Naive thymus-derived CD4-positive, alpha-beta T cell (primary cell): ENCODE data around the gene ANKRD27. TPM values are rescaled to one million over a fixed set of nuclear protein-coding genes. Genes with fewer than 3 reads are reported as not detected.

Experiments
- ATAC-seq: fragments of 150-1000 bp; cut with Tn5 transposase; 2 replicates; pipeline ENCODE4 v1.10.0; 2021; ENCODE audit warnings: mild to moderate bottlenecking, moderate library complexity
- CTCF ChIA-PET: fragments of 350-600 bp; sonication (Branson Sonifier 250); formaldehyde crosslinking; loops from one replicate; lab custom pipeline; 2021; ENCODE audit warnings: antibody characterized with exemption; lab: Charles Lee
- POLR2A ChIA-PET: fragments of 350-600 bp; sonication (Branson Sonifier 250); formaldehyde crosslinking; loops from one replicate; lab custom pipeline; 2021; ENCODE audit warnings: antibody characterized with exemption, inconsistent platforms; lab: Charles Lee
- DNase-seq, 9 donors: peaks; one replicate each; pipeline versions ENCODE4 v3.0.0 to v3.0.0-alpha.2; 2020 to 2022; ENCODE audit warnings: mixed read lengths in 1 of 9
- H3K27ac ChIP-seq: one replicate; pipeline ENCODE4 v1.7.0; 2013; ENCODE audit warnings: mild to moderate bottlenecking, low read depth, low read length, moderate library complexity
- H3K27me3 ChIP-seq, 2 donors: one replicate each; pipeline ENCODE4 v1.7.0; 2013; ENCODE audit warnings: low read length in 2 of 2, mild to moderate bottlenecking in 2 of 2, moderate library complexity in 2 of 2; ENCODE audit not compliant: control insufficient read depth in 2 of 2, insufficient read depth in 2 of 2
- H3K36me3 ChIP-seq, 3 experiments: 1 replicate in 2 of 3; 2 replicates in 1 of 3; pipeline ENCODE4 v1.7.0; 2013; ENCODE audit warnings: low read length in 3 of 3, mild to moderate bottlenecking in 3 of 3, moderate library complexity in 1 of 3; ENCODE audit not compliant: insufficient read depth in 3 of 3, control insufficient read depth in 2 of 3
- H3K4me1 ChIP-seq, 2 donors: one replicate each; pipeline ENCODE4 v1.7.0; 2013; ENCODE audit warnings: low read length in 2 of 2, mild to moderate bottlenecking in 2 of 2, moderate library complexity in 1 of 2; ENCODE audit not compliant: control insufficient read depth in 2 of 2, insufficient read depth in 2 of 2
- H3K4me3 ChIP-seq: 2 replicates; pipeline ENCODE4 v1.7.0; 2013; ENCODE audit warnings: mild to moderate bottlenecking, low read length
- H3K9me3 ChIP-seq, 3 experiments: 1 replicate in 2 of 3; 2 replicates in 1 of 3; pipeline ENCODE4 v1.7.0; 2013; ENCODE audit warnings: low read length in 3 of 3; ENCODE audit not compliant: control insufficient read depth in 2 of 3
- H3K27ac Mint-ChIP-seq, 9 donors: one replicate each; pipeline ENCODE4 v1.8.0; 2020 to 2022; ENCODE audit warnings: mixed read lengths in 9 of 9, mild to moderate bottlenecking in 8 of 9, moderate library complexity in 5 of 9, inconsistent platforms in 2 of 9
- H3K27me3 Mint-ChIP-seq, 5 donors: one replicate each; pipeline ENCODE4 v1.8.0; 2021 to 2022; ENCODE audit warnings: mixed read lengths in 5 of 5, mild to moderate bottlenecking in 1 of 5
- H3K36me3 Mint-ChIP-seq, 5 donors: one replicate each; pipeline ENCODE4 v1.8.0; 2020 to 2022; ENCODE audit warnings: mixed read lengths in 5 of 5, mild to moderate bottlenecking in 3 of 5, inconsistent platforms in 1 of 5
- H3K4me1 Mint-ChIP-seq, 7 donors: one replicate each; pipeline ENCODE4 v1.8.0; 2020 to 2022; ENCODE audit warnings: mixed read lengths in 7 of 7, mild to moderate bottlenecking in 3 of 7, inconsistent platforms in 1 of 7
- H3K4me3 Mint-ChIP-seq, 10 donors: one replicate each; pipeline ENCODE4 v1.8.0; 2020 to 2022; ENCODE audit warnings: mild to moderate bottlenecking in 10 of 10, mixed read lengths in 10 of 10, moderate library complexity in 6 of 10, inconsistent platforms in 2 of 10
- H3K9me3 Mint-ChIP-seq, 11 donors: one replicate each; pipeline ENCODE4 v1.8.0; 2020 to 2022; ENCODE audit warnings: mixed read lengths in 11 of 11, mild to moderate bottlenecking in 4 of 11, inconsistent platforms in 1 of 11, moderate library complexity in 1 of 11
- intact Hi-C, 2 donors: fragments of 100-400 bp; cut with micrococcal nuclease; formaldehyde crosslinking; loops; one replicate each; pipeline ENCODE4 v1.15.1; 2023
- polyA plus RNA-seq, 2 donors: library from polyadenylated mRNA; unstranded; fragments of 300-500 nt; fragmentation: Illumina TruSeq; gene quantifications; one replicate each; pipeline ENCODE4 v1.2.3, GENCODE V29; 2021
- total RNA-seq, 6 experiments: library from RNA in 5 of 6; stranded (reverse) in 5 of 6; gene quantifications; 1 replicate in 5 of 6; 2 replicates in 1 of 6; pipeline ENCODE4 v1.2.3 and lab custom pipeline; 2021 to 2026

Gene ANKRD27
- total and polyA plus RNA-seq, 7 experiments from 2014 or later, result 12.3 to 44.9 (median 31.9) TPM

DNA sequence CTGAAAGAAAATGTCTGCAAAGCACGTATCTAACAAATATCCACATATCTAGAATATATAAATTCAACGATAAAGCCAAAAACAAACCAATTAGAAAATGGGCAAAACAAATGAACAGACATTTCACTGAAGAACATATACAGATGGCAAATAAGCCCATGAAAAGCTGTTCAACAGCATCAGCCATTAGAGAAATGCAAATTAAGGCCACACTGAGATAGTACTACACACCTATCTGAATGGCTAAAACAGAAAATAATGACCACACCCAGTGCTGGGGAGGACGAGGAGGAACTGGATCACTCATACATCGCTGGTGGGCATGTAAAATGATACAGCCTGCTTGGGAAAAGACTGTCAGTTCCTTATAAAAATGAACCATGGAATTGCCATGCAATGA is 62.0 kb downstream of the ANKRD27 start:
- ATAC-seq (no peak), DNase-seq (no peak)
- peaks cover 12 to 52% (median 40%) of the 10 kb centered on the region in 5 donors for H3K36me3 Mint-ChIP-seq
- intact Hi-C loops, result no loop called here
- H3K4me1 Mint-ChIP-seq, result peaks cover 0 to 4% (median 0%) of the 10 kb centered on the region in 7 donors
- H3K4me1 ChIP-seq, result no peaks in the 10 kb centered on the region
- CTCF ChIA-PET, result no interaction called here
- H3K4me3 ChIP-seq, result no peak overlapping the region
- H3K27ac ChIP-seq, result no peak overlapping the region
- H3K27me3 ChIP-seq, result no peaks in the 10 kb centered on the region
- H3K27ac Mint-ChIP-seq, result no peak overlapping the region
- H3K4me3 Mint-ChIP-seq, result no peak overlapping the region
- H3K9me3 Mint-ChIP-seq, result no peaks in the 10 kb centered on the region
- H3K36me3 ChIP-seq, result peaks cover 0 to 40% (median 3%) of the 10 kb centered on the region in 3 experiments
- H3K9me3 ChIP-seq, result no peaks in the 10 kb centered on the region
- POLR2A ChIA-PET, result no interaction called here
- no peaks in the 10 kb centered on the region for H3K27me3 Mint-ChIP-seq

DNA sequence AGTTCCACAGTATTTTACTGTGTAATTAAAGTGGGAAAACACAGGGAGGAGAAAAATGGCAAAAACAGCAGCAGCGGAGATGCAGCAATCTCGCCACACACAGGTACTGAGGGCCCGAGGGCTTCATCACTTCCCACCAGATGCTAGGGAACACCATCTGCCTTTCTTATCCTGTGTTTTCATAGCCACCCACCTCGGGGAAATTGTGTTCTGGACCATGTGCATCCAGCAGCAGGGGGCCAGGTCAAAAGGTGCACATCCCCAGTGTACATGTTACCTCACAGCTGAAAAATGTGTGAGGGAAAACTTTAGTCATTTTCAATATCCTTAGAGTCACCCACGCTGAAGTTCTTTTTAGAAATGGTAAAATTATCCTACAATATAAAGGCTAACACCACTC is 63.8 kb downstream of the ANKRD27 start:
- no peak for ATAC-seq
- Histone ChIP-seq H3K4me3 (no peak overlapping the region), H3K27me3 (no peaks in the 10 kb centered on the region), H3K4me1 (no peaks in the 10 kb centered on the region), H3K36me3 (peaks cover 0 to 48% (median 7%) of the 10 kb centered on the region in 3 experiments), H3K9me3 (no peaks in the 10 kb centered on the region), H3K27ac (no peak overlapping the region)
- Mint-ChIP-seq H3K27me3 (no peaks in the 10 kb centered on the region), H3K4me3 (no peak overlapping the region), H3K4me1 (no peaks in the 10 kb centered on the region), H3K9me3 (no peaks in the 10 kb centered on the region), H3K27ac (no peak overlapping the region), H3K36me3 (peaks cover 8 to 52% (median 37%) of the 10 kb centered on the region in 5 donors)
- ChIA-PET CTCF (no interaction called here), POLR2A (no interaction called here)
- intact Hi-C loops, result no loop called here
- no peak for DNase-seq

DNA sequence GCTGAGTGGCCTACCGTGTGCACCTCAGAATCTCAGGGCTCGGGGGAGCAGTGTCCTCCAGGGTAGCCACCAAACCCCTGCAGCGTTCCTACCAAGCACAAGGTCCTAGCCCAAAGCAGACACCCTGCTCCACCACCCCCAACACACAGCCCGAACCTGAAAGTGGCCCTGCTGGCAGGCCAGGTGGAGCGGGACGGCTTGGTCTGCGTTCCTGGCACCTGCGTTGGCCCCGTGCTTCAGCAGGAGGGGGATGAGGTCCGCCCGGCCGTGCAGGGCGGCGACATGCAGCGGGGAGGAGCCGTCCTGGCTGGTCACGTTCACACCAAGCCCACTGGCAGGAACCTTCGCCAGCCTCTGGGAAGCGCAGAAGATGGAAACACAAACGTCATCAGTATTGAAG is 67.5 kb downstream of the ANKRD27 start:
- Mint-ChIP-seq H3K27ac (no peak overlapping the region), H3K4me3 (no peak overlapping the region), H3K36me3 (peaks cover 3 to 38% (median 26%) of the 10 kb centered on the region in 5 donors), H3K9me3 (no peaks in the 10 kb centered on the region), H3K4me1 (no peaks in the 10 kb centered on the region), H3K27me3 (no peaks in the 10 kb centered on the region)
- ATAC-seq, result no peak
- intact Hi-C loops, result no loop called here
- CTCF ChIA-PET, result no interaction called here
- POLR2A ChIA-PET, result interaction anchor here (1.0 kb wide), 1 partner anchor 22 kb away, joined by 3 read pairs; no protein-coding TSS in a partner anchor
- Histone ChIP-seq H3K36me3 (peaks cover 0 to 56% (median 5%) of the 10 kb centered on the region in 3 experiments), H3K4me1 (no peaks in the 10 kb centered on the region), H3K4me3 (no peak overlapping the region), H3K9me3 (no peaks in the 10 kb centered on the region), H3K27ac (no peak overlapping the region), H3K27me3 (no peaks in the 10 kb centered on the region)
- DNase-seq, result no peak

DNA sequence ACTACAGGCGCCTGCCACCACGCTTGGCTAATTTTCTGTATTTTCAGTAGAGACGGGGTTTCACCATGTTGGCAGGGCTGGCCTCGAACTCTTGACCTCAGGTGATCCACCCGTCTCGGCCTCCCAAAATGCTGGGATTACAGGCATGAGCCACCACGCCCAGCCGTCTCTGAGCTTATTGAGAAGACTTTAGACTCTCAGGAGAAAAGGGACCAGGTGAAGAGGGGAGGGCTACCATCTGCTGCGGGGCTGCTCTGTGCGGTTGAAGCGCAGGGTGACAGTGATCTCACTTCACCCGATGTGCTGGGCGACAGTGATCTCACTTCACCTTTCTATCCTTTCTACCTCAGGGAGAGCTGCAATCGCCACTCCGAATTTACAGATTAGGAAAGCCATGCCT is 68.7 kb downstream of the ANKRD27 start:
- no peak overlapping the region for H3K27ac ChIP-seq
- H3K4me3 Mint-ChIP-seq, result no peak overlapping the region
- peaks cover 0 to 61% (median 5%) of the 10 kb centered on the region in 3 experiments for H3K36me3 ChIP-seq
- no peaks in the 10 kb centered on the region for H3K27me3 Mint-ChIP-seq
- H3K9me3 ChIP-seq, result no peaks in the 10 kb centered on the region
- peaks cover 7 to 34% (median 21%) of the 10 kb centered on the region in 5 donors for H3K36me3 Mint-ChIP-seq
- no peaks in the 10 kb centered on the region for H3K27me3 ChIP-seq
- H3K27ac Mint-ChIP-seq, result no peak overlapping the region
- H3K4me1 Mint-ChIP-seq, result no peaks in the 10 kb centered on the region
- no peaks in the 10 kb centered on the region for H3K9me3 Mint-ChIP-seq
- no peak for ATAC-seq
- ChIA-PET CTCF (interaction anchor here (0.6 kb wide), 1 partner anchor 307 kb away, joined by 3 read pairs; no protein-coding TSS in a partner anchor), POLR2A (interaction anchor here (0.7 kb wide), 1 partner anchor 194 kb away, joined by 4 read pairs; no protein-coding TSS in a partner anchor)
- no peak for DNase-seq
- no peak overlapping the region for H3K4me3 ChIP-seq
- no peaks in the 10 kb centered on the region for H3K4me1 ChIP-seq
- intact Hi-C loops, result no loop called here

DNA sequence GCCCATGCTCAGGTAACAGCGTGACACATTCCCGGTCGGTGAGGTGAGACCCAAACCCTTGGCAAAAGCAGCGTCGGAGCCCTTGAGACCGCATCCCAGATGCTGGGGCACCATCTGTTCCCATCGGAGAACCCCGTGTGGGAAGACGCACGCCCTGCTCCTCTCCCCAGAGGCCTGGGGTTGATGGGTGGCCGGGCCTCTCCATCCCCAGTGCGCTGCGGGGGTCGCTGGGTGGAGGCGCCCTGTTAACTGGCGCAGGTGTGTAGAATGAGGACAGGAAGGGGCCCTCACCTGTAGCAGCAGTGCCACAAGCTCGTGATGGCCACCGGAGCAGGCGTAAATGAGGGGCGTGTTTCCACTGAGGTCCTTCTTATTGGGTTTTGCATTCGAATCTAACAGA is 69.4 kb downstream of the ANKRD27 start:
- H3K4me3 Mint-ChIP-seq, result no peak overlapping the region
- peak overlapping the region in 1 of 9 donors; percentile 14 for H3K27ac Mint-ChIP-seq
- intact Hi-C loops, result no loop called here
- ChIA-PET POLR2A (no interaction called here), CTCF (no interaction called here)
- Histone ChIP-seq H3K4me1 (no peaks in the 10 kb centered on the region), H3K4me3 (no peak overlapping the region), H3K9me3 (no peaks in the 10 kb centered on the region), H3K27me3 (no peaks in the 10 kb centered on the region), H3K36me3 (peaks cover 0 to 64% (median 5%) of the 10 kb centered on the region in 3 experiments), H3K27ac (no peak overlapping the region)
- H3K4me1 Mint-ChIP-seq, result no peaks in the 10 kb centered on the region
- ATAC-seq (no peak), DNase-seq (no peak)
- peaks cover 7 to 34% (median 17%) of the 10 kb centered on the region in 5 donors for H3K36me3 Mint-ChIP-seq
- no peaks in the 10 kb centered on the region for H3K27me3 Mint-ChIP-seq
- H3K9me3 Mint-ChIP-seq, result no peaks in the 10 kb centered on the region

DNA sequence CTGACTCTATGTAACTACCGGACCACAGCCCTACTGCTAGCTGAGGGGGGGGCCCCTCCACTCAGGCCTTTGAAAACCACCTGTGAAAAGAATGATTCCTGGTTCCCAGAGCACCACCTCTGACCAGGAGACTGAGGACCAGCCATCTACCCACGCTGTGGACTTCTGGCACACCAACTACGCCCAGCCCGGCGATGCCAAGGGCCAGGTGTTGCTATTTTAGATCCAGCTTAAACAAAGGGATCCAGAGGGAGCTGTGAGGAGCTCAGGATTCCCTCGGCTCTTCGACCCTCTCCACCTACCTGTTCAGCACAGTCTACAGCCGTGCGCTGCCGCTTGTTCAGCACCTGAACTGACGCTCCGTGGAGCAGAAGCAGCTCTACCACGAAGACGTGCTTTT is 71.0 kb downstream of the ANKRD27 start:
- no peak for DNase-seq
- Histone ChIP-seq H3K27me3 (no peaks in the 10 kb centered on the region), H3K36me3 (peaks cover 0 to 64% (median 5%) of the 10 kb centered on the region in 3 experiments), H3K27ac (no peak overlapping the region), H3K4me1 (no peaks in the 10 kb centered on the region), H3K4me3 (no peak overlapping the region), H3K9me3 (no peaks in the 10 kb centered on the region)
- CTCF ChIA-PET, result no interaction called here
- Mint-ChIP-seq H3K27me3 (no peaks in the 10 kb centered on the region), H3K4me1 (peaks cover 5 to 8% (median 7%) of the 10 kb centered on the region in 7 donors), H3K9me3 (no peaks in the 10 kb centered on the region), H3K27ac (no peak overlapping the region), H3K36me3 (peaks cover 9 to 34% (median 18%) of the 10 kb centered on the region in 5 donors), H3K4me3 (no peak overlapping the region)
- no peak for ATAC-seq
- POLR2A ChIA-PET, result no interaction called here
- intact Hi-C loops, result no loop called here

DNA sequence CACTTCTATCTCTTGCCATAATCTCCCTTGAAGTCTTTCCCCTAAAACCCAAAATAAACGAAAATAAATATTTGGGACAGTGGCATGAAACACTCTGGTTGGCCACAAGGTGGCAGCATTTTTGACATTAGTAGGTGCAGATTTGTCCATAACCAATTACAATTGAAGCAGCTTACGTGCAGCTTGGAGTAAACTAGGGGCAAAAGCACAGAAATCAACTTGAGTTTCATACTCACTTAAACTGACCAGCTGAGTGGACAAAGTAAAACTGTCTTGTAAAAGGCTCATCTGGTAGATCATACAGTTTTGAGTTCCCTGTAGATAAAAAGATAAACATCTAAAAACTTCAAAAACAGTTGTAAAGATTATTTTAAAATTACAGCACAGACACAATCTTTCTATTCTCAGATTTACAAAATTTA is 75.2 kb downstream of the ANKRD27 start:
- no peaks in the 10 kb centered on the region for H3K4me1 ChIP-seq
- H3K27ac ChIP-seq, result no peak overlapping the region
- Mint-ChIP-seq H3K9me3 (no peaks in the 10 kb centered on the region), H3K27me3 (no peaks in the 10 kb centered on the region), H3K27ac (peak overlapping the region in 2 of 9 donors; percentile 3 to 66), H3K4me3 (no peak overlapping the region), H3K36me3 (peaks cover 9 to 53% (median 26%) of the 10 kb centered on the region in 5 donors), H3K4me1 (peaks cover 5 to 8% (median 7%) of the 10 kb centered on the region in 7 donors)
- POLR2A ChIA-PET, result interaction anchor here (0.5 kb wide), 1 partner anchor 74 kb away, joined by 3 read pairs; no protein-coding TSS in a partner anchor
- H3K4me3 ChIP-seq, result no peak overlapping the region
- ATAC-seq (peak; percentile 72), DNase-seq (peak in 7 of 9 donors; percentile 22 to 63 (median 58))
- CTCF ChIA-PET, result interaction anchor here (0.6 to 0.9 kb wide), 5 partner anchors 91 to 1501 kb away, joined by 3 to 4 read pairs (median 3); no protein-coding TSS in a partner anchor
- intact Hi-C loops, result loop anchor here (1.0 to 2.0 kb wide), 5 partner anchors 18 to 520 kb away; partner anchors contain the start of genes ANKRD27 (in 2 of the 2), RGS9BP (in 2 of the 2) and PDCD5 (in 1 of the 2)
- H3K36me3 ChIP-seq, result peaks cover 0 to 68% (median 0%) of the 10 kb centered on the region in 3 experiments
- H3K9me3 ChIP-seq, result no peaks in the 10 kb centered on the region
- no peaks in the 10 kb centered on the region for H3K27me3 ChIP-seq
